K562 (cell line): Measurements from ENCODE around the gene SAMD14. TPM values are rescaled to one million over a fixed set of nuclear protein-coding genes. Genes with fewer than 3 reads are reported as not detected.

Source experiments
- ATAC-seq: fragments of 200-7000 bp; cut with Tn5 transposase; 3 replicates; pipeline ENCODE4 v1.9.1; 2020; ENCODE audit warnings: moderate library complexity
- BruUV-seq: library from RNA; stranded (reverse); fragments of 400-500 nt; replicated peaks from 2 replicates; lab custom pipeline; 2021; lab: Mats Ljungman, UMichigan
- CTCF ChIA-PET: fragments of 300-600 bp; formaldehyde crosslinking; extraction: SDS; loops from one replicate; lab custom pipeline; 2021; ENCODE audit warnings: low intra/inter-chr PET ratio; lab: Yijun Ruan, JAX
- POLR2A ChIA-PET: fragments of 300-600, 350-650 bp; sonication (Branson Sonifier 250); formaldehyde crosslinking; extraction: SDS; loops from one replicate; lab custom pipeline; 2021; ENCODE audit warnings: antibody characterized with exemption, inconsistent platforms; lab: Yijun Ruan, JAX
- DNase-seq, 4 experiments: peaks; one replicate each; pipeline versions ENCODE4 v3.0.0 to v3.0.0-alpha.2; 2011 to 2018; ENCODE audit warnings: low spot score in 3 of 4, mixed read lengths in 3 of 4; ENCODE audit errors: extremely low read depth in 1 of 4
- FAIRE-seq: peaks from 2 replicates; lab custom pipeline; 2011; peaks lifted over from hg19 to GRCh38; lab: Jason Lieb, UNC
- H2AFZ ChIP-seq: 2 replicates; pipeline ENCODE4 v1.6.0; 2011; ENCODE audit warnings: low read depth, low read length, control low read depth, inconsistent platforms
- H3K27ac ChIP-seq: fragments of 200-600 bp; 3 replicates; pipeline ENCODE4 v1.8.0; 2011; ENCODE audit warnings: low read depth, mild to moderate bottlenecking, control low read depth, inconsistent platforms, low read length, moderate library complexity, mixed read lengths; ENCODE audit errors: extremely low read depth
- H3K27me3 ChIP-seq, 2 experiments: fragments of 300-600 bp in 1 of 2; 2 replicates in 1 of 2; 3 replicates in 1 of 2; pipeline versions ENCODE4 v1.6.0 to v1.8.0; 2011; ENCODE audit warnings: inconsistent platforms in 2 of 2, low read length in 2 of 2, mild to moderate bottlenecking in 1 of 2, mixed read lengths in 1 of 2, moderate library complexity in 1 of 2; ENCODE audit not compliant: control insufficient read depth in 2 of 2, insufficient read depth in 2 of 2
- H3K36me3 ChIP-seq: fragments of 300-600 bp; 3 replicates; pipeline ENCODE4 v1.8.0; 2011; ENCODE audit warnings: mild to moderate bottlenecking, low read length, inconsistent platforms; ENCODE audit not compliant: control insufficient read depth, insufficient read depth
- H3K4me1 ChIP-seq, 2 experiments: fragments of 200-600 bp in 1 of 2; replicated peaks in 1 of 2; 2 replicates in 1 of 2; 3 replicates in 1 of 2; pipeline versions ENCODE4 v1.5.1 to v1.8.0; 2011; ENCODE audit warnings: inconsistent platforms in 2 of 2, low read length in 2 of 2, mild to moderate bottlenecking in 1 of 2, mixed read lengths in 1 of 2, moderate library complexity in 1 of 2; ENCODE audit not compliant: control insufficient read depth in 2 of 2, insufficient read depth in 2 of 2
- H3K4me2 ChIP-seq: 2 replicates; pipeline ENCODE4 v1.6.1; 2011; ENCODE audit warnings: low read length, control low read depth, inconsistent platforms, mixed read lengths; ENCODE audit not compliant: insufficient read depth
- H3K4me3 ChIP-seq: fragments of 200-600 bp; sonication (generic), shearing (Covaris generic); 2 replicates; pipeline ENCODE4 v1.5.1; 2016; ENCODE audit warnings: control low read depth, inconsistent platforms
- H3K79me2 ChIP-seq: fragments of 200-600 bp; 3 replicates; pipeline ENCODE4 v1.8.0; 2011; ENCODE audit warnings: low read length, inconsistent platforms; ENCODE audit not compliant: control insufficient read depth, insufficient read depth
- H3K9ac ChIP-seq, 2 experiments: 2 replicates each; pipeline versions ENCODE4 v1.6.0 to v1.6.1; 2011; ENCODE audit warnings: low read depth in 2 of 2, low read length in 2 of 2, control low read depth in 1 of 2, inconsistent platforms in 1 of 2, mild to moderate bottlenecking in 1 of 2, mixed read lengths in 1 of 2; ENCODE audit not compliant: insufficient read depth in 1 of 2
- H3K9me1 ChIP-seq: one replicate; pipeline ENCODE4 v1.6.0; 2011; ENCODE audit warnings: inconsistent platforms, mild to moderate bottlenecking, low read length, moderate library complexity; ENCODE audit not compliant: control insufficient read depth, insufficient read depth
- H3K9me3 ChIP-seq: replicated peaks from 2 replicates; pipeline ENCODE4 v1.5.1; 2011; ENCODE audit warnings: low read depth, low read length, inconsistent platforms; ENCODE audit not compliant: control insufficient read depth, insufficient read depth
- H4K20me1 ChIP-seq: replicated peaks from 2 replicates; pipeline ENCODE4 v1.6.1; 2011; ENCODE audit warnings: low read length, inconsistent platforms, mixed read lengths; ENCODE audit not compliant: control insufficient read depth, insufficient read depth
- BCL6 ChIP-seq: fragments of 250-450 bp; sonication (Bioruptor Pico); IDR thresholded peaks from 2 replicates; pipeline ENCODE4 v1.4.0; 2020
- EHMT2 ChIP-seq: fragments of 450-650 bp; IDR thresholded peaks from 2 replicates; pipeline ENCODE4 v1.6.1; 2018; ENCODE audit warnings: antibody characterized with exemption
- FIP1L1 ChIP-seq: fragments of 200-400 bp; formaldehyde crosslinking; IDR thresholded peaks from 2 replicates; pipeline ENCODE4 v1.6.1; 2018; ENCODE audit warnings: mild to moderate bottlenecking, low read depth, low read length; ENCODE audit not compliant: poor library complexity, severe bottlenecking
- HNRNPL ChIP-seq: fragments of 200-400 bp; formaldehyde crosslinking; IDR thresholded peaks from 2 replicates; pipeline ENCODE4 v1.6.1; 2017; ENCODE audit warnings: low read depth, mild to moderate bottlenecking, low read length
- KLF1 ChIP-seq: fragments of 450-650 bp; IDR thresholded peaks from 2 replicates; pipeline ENCODE4 v1.6.1; 2016; ENCODE audit warnings: missing genetic modification characterization, missing compliant biosample characterization
- NFATC3 ChIP-seq: fragments of 450-650 bp; IDR thresholded peaks from 2 replicates; pipeline ENCODE4 v1.6.1; 2017; ENCODE audit warnings: mild to moderate bottlenecking
- SPI1 ChIP-seq: IDR thresholded peaks from 2 replicates; pipeline ENCODE4 v1.6.1; 2011; ENCODE audit warnings: low read depth, low read length, control low read depth, borderline replicate concordance
- TOE1 ChIP-seq, 2 experiments: fragments of 450-650 bp in 1 of 2; sonication (generic) in 1 of 2; formaldehyde crosslinking in 1 of 2; IDR thresholded peaks; 2 replicates each; pipeline versions ENCODE4 v1.7.1 to v1.8.0; 2016 to 2022; ENCODE audit warnings: borderline replicate concordance in 2 of 2, mild to moderate bottlenecking in 2 of 2, antibody characterized with exemption in 1 of 2, inconsistent platforms in 1 of 2, low read depth in 1 of 2, missing genetic modification reagents in 1 of 2, moderate library complexity in 1 of 2
- ZNF224 ChIP-seq: sonication (generic); formaldehyde crosslinking; IDR thresholded peaks from 2 replicates; pipeline ENCODE4 v1.8.0; 2022; ENCODE audit warnings: mild to moderate bottlenecking, missing genetic modification reagents
- WGBS: fragments of 100-300 bp; shearing (Covaris generic); methylation state at CpG from one replicate; pipeline ENCODE4 v1.1.6; 2016; ENCODE audit warnings: low coverage, mixed read lengths; ENCODE audit not compliant: insufficient coverage; ENCODE audit errors: missing lambda C conversion rate; 5-methylcytosine and 5-hydroxymethylcytosine counted together
- in situ Hi-C: fragments of 300-500 bp; cut with MboI; formaldehyde crosslinking; loops from 4 replicates; pipeline ENCODE4 v1.15.0; 2018; ENCODE audit warnings: inconsistent platforms, mixed read lengths
- intact Hi-C: fragments of 100-400 bp; cut with micrococcal nuclease; formaldehyde crosslinking; loops from 2 replicates; pipeline ENCODE4 v1.14.2; 2022
- polyA plus RNA-seq, 8 experiments: library from polyadenylated mRNA; depleted of rRNA in 4 of 8; stranded (reverse) in 5 of 8; unstranded in 3 of 8; fragments of >200 nt; fragmentation: Nextera tagmentation in 2 of 8; fragmentation: Illumina TruSeq in 1 of 8; extraction: Ambion mirVana in 2 of 8; extraction: Trizol in 1 of 8; gene quantifications; 2 replicates each; pipeline versions ENCODE4 v1.2.1 to v1.2.3, GENCODE V29; 2011 to 2014; ENCODE audit warnings: inconsistent platforms in 1 of 8, missing spikeins in 1 of 8
- total RNA-seq, 7 experiments: library from RNA; depleted of rRNA in 6 of 7; stranded (reverse); fragments of >200 nt in 6 of 7; fragmentation: Illumina TruSeq in 2 of 7; extraction: Trizol in 2 of 7; gene quantifications; 2 replicates each; pipeline versions ENCODE4 v1.2.1 to v1.2.3, GENCODE V29; 2011 to 2021; ENCODE audit warnings: low replicate concordance in 1 of 7
- TF ChIP-seq, protein P1 (sequence below), 2 experiments: fragments of 200-800 bp in 1 of 2; sonication (Bioruptor generic) in 1 of 2; sonication (generic) in 1 of 2; formaldehyde crosslinking in 1 of 2; IDR thresholded peaks in 1 of 2; conservative IDR thresholded peaks in 1 of 2; 2 replicates each; pipeline versions ENCODE4 v1.5.0 to v1.6.1; 2016 to 2020; ENCODE audit warnings: missing compliant biosample characterization in 1 of 2, missing genetic modification characterization in 1 of 2, missing genetic modification reagents in 1 of 2
- TF ChIP-seq, protein P2 (sequence below): fragments of 250-450 bp; sonication (Bioruptor Pico); IDR thresholded peaks from 2 replicates; pipeline ENCODE4 v1.9.0; 2021; ENCODE audit warnings: mild to moderate bottlenecking

Gene SAMD14
- total and polyA plus RNA-seq, 9 of the 15 experiments (the other 6 are each of a cell fraction or from before 2014, with no cell fraction given), result 0.04 to 0.07 TPM; not detected in 7

DNA sequence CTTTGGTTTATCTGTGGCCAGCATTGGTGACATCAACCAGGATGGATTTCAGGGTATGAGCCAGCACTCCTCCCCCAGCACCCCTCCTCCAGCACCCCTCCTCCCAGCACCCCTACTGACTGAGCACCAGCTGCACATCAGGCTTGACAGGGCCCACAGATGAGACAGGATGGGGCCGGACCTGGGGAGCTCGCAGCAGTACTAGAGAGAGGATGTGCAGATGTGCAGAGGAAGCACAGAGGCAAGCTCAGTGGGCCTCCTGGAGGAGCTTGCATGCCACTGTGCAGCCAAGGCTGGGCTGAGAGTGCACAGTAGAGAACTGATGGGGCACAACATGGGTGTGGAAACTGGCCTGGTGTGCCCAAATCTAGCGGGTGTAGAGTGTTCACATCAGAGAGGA is 57.8 kb downstream of the SAMD14 start (continued):
- TF ChIP-seq, protein P1, sequence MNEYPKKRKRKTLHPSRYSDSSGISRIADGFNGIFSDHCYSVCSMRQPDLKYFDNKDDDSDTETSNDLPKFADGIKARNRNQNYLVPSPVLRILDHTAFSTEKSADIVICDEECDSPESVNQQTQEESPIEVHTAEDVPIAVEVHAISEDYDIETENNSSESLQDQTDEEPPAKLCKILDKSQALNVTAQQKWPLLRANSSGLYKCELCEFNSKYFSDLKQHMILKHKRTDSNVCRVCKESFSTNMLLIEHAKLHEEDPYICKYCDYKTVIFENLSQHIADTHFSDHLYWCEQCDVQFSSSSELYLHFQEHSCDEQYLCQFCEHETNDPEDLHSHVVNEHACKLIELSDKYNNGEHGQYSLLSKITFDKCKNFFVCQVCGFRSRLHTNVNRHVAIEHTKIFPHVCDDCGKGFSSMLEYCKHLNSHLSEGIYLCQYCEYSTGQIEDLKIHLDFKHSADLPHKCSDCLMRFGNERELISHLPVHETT (CRISPR knock-in tag; conservative IDR thresholded peaks at IDR 0.05 in 1 of 2, IDR thresholded peaks at IDR 0.05 in 1 of 2), result no peak
- TF ChIP-seq BCL6 (CRISPR knock-in tag) (no peak), KLF1 (tag) (no peak), EHMT2 (no peak), FIP1L1 (no peak), NFATC3 (no peak), TOE1 (IDR thresholded peaks at IDR 0.05; ENCODE audit: borderline replicate concordance) (no peak), TOE1 (CRISPR knock-in tag; IDR thresholded peaks at IDR 0.05; ENCODE audit: borderline replicate concordance, low read depth) (no peak), HNRNPL (no peak), ZNF224 (CRISPR knock-in tag) (no peak), SPI1 (no peak)

DNA sequence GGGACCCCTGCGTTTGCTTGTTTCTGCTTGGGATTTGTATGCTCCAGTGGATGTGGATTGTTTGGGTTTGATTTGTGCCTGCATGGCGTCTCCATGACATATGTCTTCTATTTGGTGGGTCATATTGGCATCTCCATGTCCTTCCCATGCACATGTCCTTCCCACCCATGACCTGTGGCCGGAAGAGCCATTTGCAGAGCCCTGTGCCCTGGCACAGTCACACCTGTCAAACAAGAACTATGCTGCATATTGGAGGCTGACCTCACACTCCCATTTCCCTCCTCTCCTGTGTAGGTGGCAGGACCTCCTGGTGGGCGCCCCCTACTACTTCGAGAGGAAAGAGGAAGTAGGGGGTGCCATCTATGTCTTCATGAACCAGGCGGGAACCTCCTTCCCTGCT is 58.3 kb downstream of the SAMD14 start:
- WGBS, result 1% methylated on average over 6 of the region's 6 CpGs
- peaks cover 3% of the 10 kb centered on the region; the same call in 1 of the 2 replicates for H4K20me1 ChIP-seq
- intact Hi-C loops (no loop called here), in situ Hi-C loops (loop anchor here (10.0 kb wide), 1 partner anchor 507 kb away; no protein-coding TSS in a partner anchor)
- BruUV-seq, result no TSS peak
- no peak for FAIRE-seq
- H3K27me3 ChIP-seq, result peaks cover 8 to 63% of the 10 kb centered on the region in 2 experiments; a peak in 4 of 5 replicates
- POLR2A ChIA-PET, result interaction anchor here (0.6 kb wide), 1 partner anchor 70 kb away, joined by 3 read pairs; no protein-coding TSS in a partner anchor
- H2AFZ ChIP-seq, result no peak overlapping the region
- CTCF ChIA-PET, result no interaction called here
- no peak overlapping the region for H3K27ac ChIP-seq
- TF ChIP-seq, protein P2, sequence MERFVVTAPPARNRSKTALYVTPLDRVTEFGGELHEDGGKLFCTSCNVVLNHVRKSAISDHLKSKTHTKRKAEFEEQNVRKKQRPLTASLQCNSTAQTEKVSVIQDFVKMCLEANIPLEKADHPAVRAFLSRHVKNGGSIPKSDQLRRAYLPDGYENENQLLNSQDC (CRISPR knock-in tag), result no peak
- TF ChIP-seq, all 486 proteins: peak for 0
- Histone ChIP-seq H3K4me1 (peaks cover 0 to 6% of the 10 kb centered on the region in 2 experiments; a peak in 1 of 5 replicates), H3K9me1 (no peaks in the 10 kb centered on the region), H3K9ac (no peak overlapping the region), H3K79me2 (no peaks in the 10 kb centered on the region), H3K36me3 (no peaks in the 10 kb centered on the region), H3K9me3 (no peaks in the 10 kb centered on the region), H3K4me2 (no peak overlapping the region), H3K4me3 (no peak overlapping the region)
- DNase-seq (no peak), ATAC-seq (no peak)
